Measurements from ENCODE around the gene CSMD2. TPM values are rescaled to one million over a fixed set of nuclear protein-coding genes. Genes with fewer than 3 reads are reported as not detected.

The CSMD2 gene
- total and polyA plus RNA-seq, 2 of the 4 experiments (the other 2 are of a cell fraction) = under 0.01 to 0.36 TPM

GRCh38 chr1:33507661-33508060 is 657.4 kb downstream of the CSMD2 start:
- Histone ChIP-seq H3K56ac (ENCODE audit: extremely low read depth, insufficient read depth, low read length) (no peak overlapping the region), H3K4me1 (ENCODE audit: control insufficient read depth, insufficient read depth, low read length) (peaks cover 2% of the 10 kb centered on the region; the same call in 1 of the 2 replicates), H4K20me1 (ENCODE audit: insufficient read depth, low read length) (no peaks in the 10 kb centered on the region), H3K9me1 (ENCODE audit: insufficient read depth, low read length) (no peaks in the 10 kb centered on the region), H3K79me1 (ENCODE audit: low read depth in 1 of 2, low read length in 2 of 2) (no peaks in the 10 kb centered on the region), H3K4me2 (ENCODE audit: low read depth, low read length) (no peak overlapping the region), H4K91ac (ENCODE audit: insufficient read depth, low read depth, low read length) (no peak overlapping the region), H2AK9ac (replicated peaks; ENCODE audit: low read depth, low read length, poor library complexity) (no peak overlapping the region), H2BK20ac (ENCODE audit: low read depth, low read length) (no peak overlapping the region), H4K5ac (ENCODE audit: low read depth, low read length) (no peak overlapping the region), H3K18ac (ENCODE audit: low read depth, low read length) (no peak overlapping the region), H3K23ac (ENCODE audit: low read depth, low read length) (no peak overlapping the region), H2AK5ac (ENCODE audit: low read depth, low read length) (no peak overlapping the region), H2BK5ac (ENCODE audit: low read depth, low read length, poor library complexity, severe bottlenecking) (no peak overlapping the region), H3K4ac (ENCODE audit: low read depth, low read length) (no peak overlapping the region), H2BK120ac (ENCODE audit: low read depth, low read length) (no peak overlapping the region), H3K27me3 (ENCODE audit: control insufficient read depth, insufficient read depth, low read length) (no peaks in the 10 kb centered on the region), H2AFZ (replicated peaks; ENCODE audit: low read length, poor library complexity) (no peak overlapping the region), H3K27ac (ENCODE audit: insufficient read depth, low read length) (no peak overlapping the region), H4K8ac (ENCODE audit: low read depth in 2 of 2, low read length in 2 of 2) (no peak overlapping the region), H3K9ac (ENCODE audit: low read depth, low read length) (no peak overlapping the region), H2BK15ac (ENCODE audit: low read depth, low read length) (no peak overlapping the region), H3K9me3 (ENCODE audit: control insufficient read depth, insufficient read depth, low read length) (no peaks in the 10 kb centered on the region), H3K14ac (replicated peaks; ENCODE audit: low read depth, low read length) (no peak overlapping the region), H3K36me3 (ENCODE audit: control insufficient read depth, insufficient read depth, low read length) (no peaks in the 10 kb centered on the region), H3K4me3 (ENCODE audit: insufficient read depth, low read depth, low read length) (no peak overlapping the region)
- ChIA-PET CTCF (no interaction called here), POLR2A (ENCODE audit: unreplicated experiment) (no interaction called here)
- DNase-seq (no peak), ATAC-seq (ENCODE audit: low read depth) (no peak)
- in situ Hi-C loops (cut with MboI; ENCODE audit: low sequenced_read_pairs) (no loop called here), dilution Hi-C loops (cut with HindIII; ENCODE audit: low sequenced_read_pairs, unreplicated experiment) (no loop called here), intact Hi-C loops (cut with micrococcal nuclease) (no loop called here)
- WGBS, 2 experiments (ENCODE audit: extremely low coverage in 2 of 2, insufficient read length in 1 of 2) = no CpG with 5 or more reads among the region's 3 CpGs
- BruUV-seq (replicated peaks) = no TSS peak
- TF ChIP-seq FOS (IDR thresholded peaks at IDR 0.05; ENCODE audit: low read depth, low read length) = no peak
- TF ChIP-seq USF2 (IDR thresholded peaks at IDR 0.05; ENCODE audit: low read depth, low read length) = no peak
- no peak for TF ChIP-seq ELK1 (IDR thresholded peaks at IDR 0.05; ENCODE audit: borderline replicate concordance, low read depth, low read length)
- TF ChIP-seq MAZ (IDR thresholded peaks at IDR 0.05; ENCODE audit: borderline replicate concordance, low read depth, low read length) = no peak
- no peak for TF ChIP-seq CTCF (conservative IDR thresholded peaks at IDR 0.05; ENCODE audit: low read depth, low read length)
- TF ChIP-seq POLR2A (IDR thresholded peaks at IDR 0.05; ENCODE audit: low read depth, low read length) = no peak
- TF ChIP-seq SMC3 (IDR thresholded peaks at IDR 0.05; ENCODE audit: low read depth, low read length) = no peak
- no peak for TF ChIP-seq BHLHE40 (IDR thresholded peaks at IDR 0.05; ENCODE audit: low read depth, low read length)
- no peak for TF ChIP-seq MXI1 (IDR thresholded peaks at IDR 0.05; ENCODE audit: borderline replicate concordance, low read depth, low read length)
- TF ChIP-seq RFX5 (IDR thresholded peaks at IDR 0.05; ENCODE audit: low read depth, low read length) = no peak
